Posterior vena cava (tissue), 2 donors: ENCODE data around the gene ASCL3. TPM values are rescaled to one million over a fixed set of nuclear protein-coding genes. Genes with fewer than 3 reads are reported as not detected.
A peak's percentile ranks its signal among the peaks of the same experiment; 100 is the strongest.
"Not testable (repeated sequence)": the region's sequence is repeated elsewhere in the genome, so short reads cannot be mapped to it uniquely, and the experiment has no call there.

Source experiments
- DNase-seq: peaks from one replicate; pipeline ENCODE4 v3.0.0-alpha.2; 2020; ENCODE audit warnings: low spot score
- intact Hi-C, 2 donors: fragments of 100-400 bp; cut with DNase I; formaldehyde crosslinking; loops; one replicate each; pipeline versions ENCODE4 v1.14.1 to v1.14.2; 2022 to 2023
- long read RNA-seq, 2 donors: library from polyadenylated mRNA; unstranded; transcript quantifications; one replicate each; pipeline ENCODE4 v2.0.0, GENCODE V29; 2020 to 2021
- total RNA-seq, 2 donors: library from RNA; stranded (reverse); fragmentation: NEBNext Ultra II Directional; extraction: Animal tissue kit (Norgen Biotek cat#: 25700); gene quantifications; one replicate each; pipeline ENCODE4 v1.2.1, GENCODE V29; 2021
- donor health status: DM: yes; HTN: yes; CAD: no.
- donor health status: DM: yes; HTN: yes; CAD: no.

ASCL3 gene
- total RNA-seq = not detected
- long read RNA-seq, donor 1 = 0 reads
- long read RNA-seq, donor 2 = 0 reads

GRCh38 chr11:8942518-8943066 lies at the start of gene ASCL3:
TSS of gene ASCL3 (minus strand) at chr11:8943016. CDS start at chr11:8938161, 4,855 bp downstream.
- intact Hi-C loops = no loop called here
- DNase-seq = no peak

GRCh38 chr11:8989453-8989852 lies 46.6 kb upstream of the ASCL3 start:
- no peak for DNase-seq
- intact Hi-C loops = no loop called here

GRCh38 chr11:8988329-8989234 lies 45.8 kb upstream of the ASCL3 start:
- intact Hi-C loops = no loop called here

GRCh38 chr11:8987446-8987845 lies 44.6 kb upstream of the ASCL3 start:
- intact Hi-C loops = no loop called here
- no peak for DNase-seq

More at GRCh38 chr11:8988329-8989234, 45.8 kb upstream of the ASCL3 start:
- DNase-seq = no peak

- DNase-seq, intact Hi-C loops: not testable (repeated sequence)
These were observed 44.0 kb upstream of the ASCL3 start for GRCh38 chr11:8986772-8987171.

- no peak for DNase-seq
- intact Hi-C loops = no loop called here
These were observed 42.6 kb upstream of the ASCL3 start for GRCh38 chr11:8985462-8985861.

- intact Hi-C loops = no loop called here
- no peak for DNase-seq
These were observed 40.7 kb upstream of the ASCL3 start for GRCh38 chr11:8983552-8983951.

GRCh38 chr11:8980485-8980884 lies 37.7 kb upstream of the ASCL3 start:
- DNase-seq = no peak
- intact Hi-C loops = no loop called here

- DNase-seq, intact Hi-C loops: not testable (repeated sequence)
These were observed 36.5 kb upstream of the ASCL3 start for GRCh38 chr11:8979365-8979764.

- intact Hi-C loops = no loop called here
These were observed 30.3 kb upstream of the ASCL3 start for GRCh38 chr11:8973121-8973520.

GRCh38 chr11:8971924-8972316 lies 29.1 kb upstream of the ASCL3 start:
- intact Hi-C loops = no loop called here
- DNase-seq = no peak

More at GRCh38 chr11:8973121-8973520, 30.3 kb upstream of the ASCL3 start:
- no peak for DNase-seq

- intact Hi-C loops = no loop called here
- no peak for DNase-seq
These were observed 28.5 kb upstream of the ASCL3 start for GRCh38 chr11:8971196-8971923.

GRCh38 chr11:8967184-8967583 lies 24.4 kb upstream of the ASCL3 start:
- intact Hi-C loops = no loop called here
- DNase-seq = no peak

- intact Hi-C loops = no loop called here
- DNase-seq = peak; percentile 98
These were observed 21.8 kb upstream of the ASCL3 start, which contains the start of gene TMEM9B for GRCh38 chr11:8964324-8965320. TSS of gene TMEM9B (minus strand) at chr11:8964442. CDS start at chr11:8964313, 129 bp downstream.

- DNase-seq = peak; percentile 92
- intact Hi-C loops = no loop called here
These were observed 20.9 kb upstream of the ASCL3 start for GRCh38 chr11:8963569-8964323.

GRCh38 chr11:8962841-8963240 lies 20.0 kb upstream of the ASCL3 start:
- intact Hi-C loops = no loop called here

GRCh38 chr11:8961401-8961800 lies 18.6 kb upstream of the ASCL3 start:
- DNase-seq = no peak
- intact Hi-C loops = no loop called here

More at GRCh38 chr11:8962841-8963240, 20.0 kb upstream of the ASCL3 start:
- DNase-seq = no peak
